ENCODE results near the gene C1orf167. TPM values are rescaled to one million over a fixed set of nuclear protein-coding genes. Genes with fewer than 3 reads are reported as not detected.
A peak's percentile ranks its signal among the peaks of the same experiment; 100 is the strongest.

C1orf167 gene, protein sequence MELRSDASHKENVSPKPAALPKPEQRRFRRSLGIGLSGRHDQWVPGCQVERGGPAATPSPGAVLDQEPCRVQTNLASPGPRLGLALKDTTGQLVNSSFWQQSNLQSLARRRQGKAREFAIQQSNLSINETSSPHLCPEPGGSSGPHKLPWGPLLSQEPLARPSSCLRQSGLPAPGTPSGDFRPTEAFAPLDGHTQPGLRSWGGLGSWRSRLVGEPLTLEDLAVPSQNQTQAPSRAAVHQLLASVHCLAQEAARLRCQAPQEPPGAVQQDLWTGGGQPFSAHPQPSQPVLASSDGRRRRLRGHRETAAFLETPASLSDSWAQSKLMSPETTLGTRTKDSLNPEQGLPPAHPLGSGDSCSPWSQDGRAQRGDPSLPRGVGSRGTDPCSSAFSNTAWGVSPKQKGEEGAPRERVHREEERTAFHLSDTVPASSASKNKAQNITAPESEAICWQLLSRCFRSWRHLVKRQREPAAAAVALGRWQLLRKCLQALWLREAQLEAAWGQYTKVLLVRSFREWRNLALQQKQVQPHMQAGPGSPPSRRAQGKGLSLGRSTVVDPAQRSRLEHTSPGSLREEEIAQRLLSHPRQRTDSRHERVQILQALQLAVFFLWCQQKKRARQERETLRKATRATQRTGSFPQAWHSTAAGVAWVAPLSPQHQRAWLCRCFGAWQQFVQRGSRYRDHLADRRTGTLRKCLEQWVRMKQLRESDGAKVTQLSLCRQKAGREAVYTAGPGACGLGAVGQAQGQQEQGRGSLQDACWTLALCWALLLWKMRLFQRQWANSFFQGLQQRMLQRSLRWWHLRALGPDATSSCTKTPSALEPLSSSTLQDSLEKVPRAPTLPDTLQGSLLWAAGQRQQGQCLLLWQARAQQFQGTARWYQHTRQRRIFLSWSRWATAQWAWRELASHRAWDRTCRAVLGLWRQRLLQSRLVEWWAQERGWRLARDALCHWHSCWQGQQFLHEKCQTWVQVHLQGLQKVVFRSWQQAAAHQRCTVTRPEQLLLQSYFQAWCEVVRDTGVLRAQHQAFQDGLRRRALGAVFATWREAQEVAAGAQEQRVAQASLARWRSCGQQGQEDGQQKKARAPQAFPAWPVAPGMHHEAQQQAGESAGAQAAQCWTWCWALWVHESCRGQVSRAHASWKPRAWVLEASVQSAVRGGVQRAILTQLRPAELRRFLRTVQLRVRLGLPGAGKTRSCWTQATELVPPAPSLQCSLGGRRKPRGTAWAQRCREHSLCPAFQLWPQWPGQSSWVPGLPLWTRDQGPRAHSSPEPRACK (N-terminal part only)
- 0.39 TPM in 1 of 2 replicates, not detected in the other for total RNA-seq (2021)
- long read RNA-seq, partial matches to known transcripts = 0 of 2 reads
- long read RNA-seq, other reads (novel, unspliced or antisense) = 2 of 2 reads

- Histone ChIP-seq H3K4me2 (ENCODE audit: insufficient read depth, insufficient read length, low read length) (peak within 1 kb of the TSS; percentile 62), H4K5ac (ENCODE audit: insufficient read length, low read depth, low read length) (no peak within 1 kb of the TSS), H2BK20ac (ENCODE audit: low read depth, low read length, poor library complexity, severe bottlenecking) (no peak within 1 kb of the TSS), H3K4me1 (ENCODE audit: insufficient read depth, low read length) (no peaks in the 10 kb centered on the region), H2BK5ac (ENCODE audit: insufficient read length, low read length) (no peak within 1 kb of the TSS), H2BK15ac (ENCODE audit: low read depth, low read length) (peak within 1 kb of the TSS; percentile 30; the same call in 1 of the 2 replicates), H3K9me3 (ENCODE audit: control insufficient read depth, low read depth, low read length) (no peaks in the 10 kb centered on the region), H3K4ac (ENCODE audit: low read depth, low read length) (no peak within 1 kb of the TSS), H3K23ac (ENCODE audit: insufficient read length, low read depth, low read length) (no peak within 1 kb of the TSS), H3K56ac (ENCODE audit: insufficient read length, low read depth, low read length) (no peak within 1 kb of the TSS), H4K91ac (ENCODE audit: insufficient read length, low read depth, low read length) (no peak within 1 kb of the TSS), H2AFZ (ENCODE audit: low read length) (no peak within 1 kb of the TSS), H3K79me2 (ENCODE audit: insufficient read depth, low read length) (no peaks in the 10 kb centered on the region), H3K23me2 (ENCODE audit: insufficient read length, low read depth, low read length, poor library complexity, severe bottlenecking) (no peaks in the 10 kb centered on the region), H3T11ph (ENCODE audit: low read length) (no peak within 1 kb of the TSS), H3K18ac (ENCODE audit: insufficient read length, low read depth, low read length) (peak within 1 kb of the TSS; percentile 11), H3K79me1 (ENCODE audit: insufficient read depth, low read depth, low read length, poor library complexity, severe bottlenecking) (no peaks in the 10 kb centered on the region), H2AK5ac (ENCODE audit: insufficient read length, low read length) (no peak within 1 kb of the TSS), H4K8ac (replicated peaks; ENCODE audit: insufficient read length, low read depth, low read length) (no peak within 1 kb of the TSS), H2BK12ac (ENCODE audit: insufficient read length, low read depth, low read length) (no peak within 1 kb of the TSS), H3K27me3 (ENCODE audit: insufficient read depth, low read length) (peaks cover 16% of the 10 kb centered on the region; the same call in 1 of the 2 replicates), H3K9ac (ENCODE audit: extremely low read depth, insufficient read length, low read length) (no peak within 1 kb of the TSS), H2BK120ac (ENCODE audit: low read depth, low read length, poor library complexity, severe bottlenecking) (no peak within 1 kb of the TSS), H3K27ac (ENCODE audit: insufficient read length, low read depth, low read length) (no peak within 1 kb of the TSS), H3K14ac (ENCODE audit: insufficient read depth, low read length) (no peak within 1 kb of the TSS), H4K20me1 (ENCODE audit: control insufficient read depth, insufficient read depth, insufficient read length) (no peaks in the 10 kb centered on the region)
- peaks cover 75% of the 10 kb centered on the region for H3K27me3 Mint-ChIP-seq (ENCODE audit: low read depth)
- peaks cover 6 to 8% of the 10 kb centered on the region in 2 experiments; a peak in 4 of 5 replicates for H3K9me3 Mint-ChIP-seq
- DNase-seq = peak; percentile 70
- no CpG with 5 or more reads among the region's 29 CpGs for WGBS (ENCODE audit: extremely low coverage, insufficient read length, low lambda C conversion rate)
- no peaks in the 10 kb centered on the region; a peak in 1 of 7 replicates for H3K36me3 Mint-ChIP-seq (ENCODE audit: insufficient read depth in 1 of 3, low read depth in 3 of 3)
- H3K4me3 Mint-ChIP-seq = peak within 1 kb of the TSS; percentile 5 to 73; a peak in 4 of 5 replicates
- H3K4me1 Mint-ChIP-seq = peaks cover 10 to 18% of the 10 kb centered on the region in 2 experiments
- TF ChIP-seq, protein P1, sequence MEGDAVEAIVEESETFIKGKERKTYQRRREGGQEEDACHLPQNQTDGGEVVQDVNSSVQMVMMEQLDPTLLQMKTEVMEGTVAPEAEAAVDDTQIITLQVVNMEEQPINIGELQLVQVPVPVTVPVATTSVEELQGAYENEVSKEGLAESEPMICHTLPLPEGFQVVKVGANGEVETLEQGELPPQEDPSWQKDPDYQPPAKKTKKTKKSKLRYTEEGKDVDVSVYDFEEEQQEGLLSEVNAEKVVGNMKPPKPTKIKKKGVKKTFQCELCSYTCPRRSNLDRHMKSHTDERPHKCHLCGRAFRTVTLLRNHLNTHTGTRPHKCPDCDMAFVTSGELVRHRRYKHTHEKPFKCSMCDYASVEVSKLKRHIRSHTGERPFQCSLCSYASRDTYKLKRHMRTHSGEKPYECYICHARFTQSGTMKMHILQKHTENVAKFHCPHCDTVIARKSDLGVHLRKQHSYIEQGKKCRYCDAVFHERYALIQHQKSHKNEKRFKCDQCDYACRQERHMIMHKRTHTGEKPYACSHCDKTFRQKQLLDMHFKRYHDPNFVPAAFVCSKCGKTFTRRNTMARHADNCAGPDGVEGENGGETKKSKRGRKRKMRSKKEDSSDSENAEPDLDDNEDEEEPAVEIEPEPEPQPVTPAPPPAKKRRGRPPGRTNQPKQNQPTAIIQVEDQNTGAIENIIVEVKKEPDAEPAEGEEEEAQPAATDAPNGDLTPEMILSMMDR (conservative IDR thresholded peaks at IDR 0.05) = no peak
- peak within 1 kb of the TSS in 1 of 3 experiments; percentile 66; a peak in 2 of 7 replicates for H3K27ac Mint-ChIP-seq
Measured at GRCh38 chr1:11761988-11762406, at the start of gene C1orf167. C1orf167 (plus strand) TSS chr1:11762193; CDS start chr1:11764401, 2,208 bp downstream.
